ENCODE measurements around the gene CCDC27.
A peak's percentile ranks its signal among the peaks of the same experiment; 100 is the strongest.

Gene CCDC27

DNA sequence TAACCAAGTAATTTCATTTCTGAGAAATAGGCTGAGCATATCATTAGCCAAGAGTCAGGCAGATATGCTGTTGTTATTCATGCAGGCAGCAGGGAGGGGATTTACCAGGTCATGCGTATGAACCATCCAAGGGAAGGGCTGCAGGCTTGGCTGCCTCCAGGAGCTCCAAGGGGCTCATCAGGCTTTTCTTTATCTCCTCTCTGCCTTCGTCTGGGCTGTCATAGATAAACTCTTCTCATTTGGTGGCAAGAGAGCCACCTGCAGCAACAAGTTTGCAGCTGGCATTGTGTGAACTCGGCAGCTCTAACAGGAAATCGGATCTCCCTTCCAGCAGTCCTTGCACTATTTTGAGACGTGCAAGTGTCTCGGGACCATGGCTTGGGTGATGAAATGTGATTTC, 7.5 kb downstream of the CCDC27 start:
- no peak for DNase-seq (ENCODE audit: low read depth)

DNA sequence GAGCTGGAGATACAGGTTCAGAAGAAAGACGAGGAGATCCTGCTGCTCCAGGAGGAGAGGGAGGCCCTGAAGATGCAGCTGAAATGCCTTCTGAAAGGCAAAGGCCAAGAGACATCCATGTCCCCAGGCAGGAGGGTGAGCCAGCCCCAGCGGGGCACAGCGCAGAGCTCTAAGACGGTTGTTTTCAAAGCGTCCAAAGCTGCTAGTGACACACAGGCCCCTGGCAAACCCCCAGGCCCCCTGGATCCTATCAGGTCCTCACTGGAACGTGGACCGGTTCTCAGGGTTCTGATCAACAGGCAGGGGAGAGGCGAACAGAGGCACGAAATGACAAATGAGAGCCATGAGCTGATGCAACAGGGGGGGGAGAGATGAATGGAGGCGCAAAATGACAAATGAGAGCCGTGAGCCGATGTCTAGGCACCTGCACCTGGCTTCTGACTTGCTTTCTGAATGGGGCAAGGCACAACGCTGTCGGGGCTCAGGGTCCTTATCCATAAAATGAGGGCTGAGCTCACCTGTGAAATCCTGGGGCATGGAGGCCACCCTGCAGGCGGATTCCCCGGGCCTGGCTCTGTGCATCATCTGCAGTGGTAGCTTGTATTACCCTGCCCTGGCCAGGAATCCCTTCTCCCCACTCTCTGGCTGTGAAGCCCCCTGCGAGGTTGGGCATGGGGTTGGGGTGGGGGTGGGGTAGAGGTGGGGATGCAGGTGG, 9.2 kb downstream of the CCDC27 start:
- DNase-seq (ENCODE audit: low read depth) = no peak

DNA sequence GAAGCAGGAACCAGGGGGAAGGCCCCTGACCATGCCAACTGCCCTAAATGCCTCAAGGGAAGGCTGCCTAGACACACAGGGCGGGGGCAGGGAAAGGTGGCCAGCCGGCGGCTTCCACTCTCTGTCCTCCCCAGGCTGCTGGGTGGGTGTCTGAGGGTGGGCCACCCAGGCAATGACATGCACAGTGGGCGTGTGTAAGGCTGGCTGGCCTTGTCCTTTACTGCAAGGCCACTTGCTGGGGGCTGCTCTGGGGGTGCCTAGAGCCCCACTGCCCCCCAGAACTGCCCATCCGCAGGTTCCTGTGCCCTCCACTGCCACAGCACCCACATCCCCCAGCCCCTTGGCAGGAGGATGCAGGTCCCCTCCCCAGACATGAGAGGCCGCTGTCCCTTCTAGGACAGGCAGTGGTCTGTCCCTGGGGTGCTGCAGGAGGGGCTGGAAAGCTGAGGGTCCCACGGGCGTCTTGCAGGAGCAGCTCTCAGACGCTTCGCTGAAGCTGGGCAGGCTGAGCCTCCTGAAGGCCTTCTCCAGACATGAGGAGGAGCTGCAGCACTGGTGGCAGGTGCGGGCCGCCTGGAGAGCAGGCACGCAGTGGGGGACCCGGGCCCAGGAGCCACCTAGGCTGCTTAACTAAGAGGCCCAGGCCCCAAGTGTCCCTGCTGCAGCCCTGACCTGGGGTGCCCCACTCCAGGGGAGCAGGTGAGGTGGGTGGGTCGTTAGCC, 10.1 kb downstream of the CCDC27 start:
- no peak for DNase-seq (ENCODE audit: low read depth)

DNA sequence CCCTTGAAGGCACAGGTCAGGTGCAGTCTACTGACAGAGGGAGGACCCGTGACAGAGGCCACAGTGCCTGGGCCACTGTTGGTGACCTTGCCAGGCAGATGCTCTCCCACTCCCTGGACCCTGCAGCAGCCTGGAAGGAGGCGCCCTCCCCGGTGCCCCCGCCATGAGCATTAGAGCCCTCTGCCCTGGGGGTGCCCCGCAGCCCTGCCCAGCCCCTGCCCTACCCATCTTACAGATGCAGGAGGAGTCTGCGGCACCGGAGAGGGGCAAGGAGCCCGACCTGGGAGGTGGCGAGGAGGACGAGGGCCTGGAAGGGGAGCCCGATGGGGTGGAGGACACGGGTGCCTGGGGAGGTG, 10.6 kb downstream of the CCDC27 start:
- DNase-seq (ENCODE audit: low read depth) = no peak

DNA sequence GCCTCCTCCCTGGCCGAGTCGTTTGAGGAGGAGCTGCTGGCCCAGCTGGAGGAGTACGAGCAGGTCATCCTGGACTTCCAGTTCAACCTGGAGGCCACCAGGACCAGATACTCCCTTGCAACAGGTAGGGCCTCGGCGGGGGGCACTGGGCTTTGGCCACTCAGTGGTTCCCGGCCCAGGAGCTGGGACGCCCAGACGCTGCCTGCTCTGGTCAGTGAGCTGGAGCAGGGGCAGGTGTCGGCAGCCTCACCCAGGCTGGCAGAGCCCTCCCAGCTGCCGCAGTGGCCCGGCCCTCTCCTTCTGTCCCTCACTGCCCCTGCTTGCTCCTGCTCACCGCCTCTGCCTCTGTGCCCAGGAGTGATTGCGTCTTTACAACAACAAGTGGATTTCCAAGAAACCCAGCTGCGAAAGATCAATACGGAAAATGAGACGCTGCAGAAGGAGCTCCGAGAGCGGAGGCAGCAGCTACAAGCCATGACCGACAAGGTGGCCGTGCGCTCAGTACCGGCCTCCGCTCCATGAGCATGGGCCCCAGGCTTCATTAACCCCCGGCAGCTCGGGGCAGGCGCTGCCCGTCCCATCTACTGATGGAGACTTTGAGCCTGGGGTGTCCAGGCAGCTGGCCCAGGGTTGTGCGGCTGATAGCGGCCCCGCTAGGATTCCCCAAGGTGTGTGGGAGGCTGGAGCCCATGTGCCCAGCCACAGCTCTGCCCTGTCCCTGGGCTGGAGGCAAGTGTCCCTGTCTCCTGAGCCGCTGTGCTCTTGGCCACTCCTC, 11.3 kb downstream of the CCDC27 start:
- no peak for DNase-seq (ENCODE audit: low read depth)

DNA sequence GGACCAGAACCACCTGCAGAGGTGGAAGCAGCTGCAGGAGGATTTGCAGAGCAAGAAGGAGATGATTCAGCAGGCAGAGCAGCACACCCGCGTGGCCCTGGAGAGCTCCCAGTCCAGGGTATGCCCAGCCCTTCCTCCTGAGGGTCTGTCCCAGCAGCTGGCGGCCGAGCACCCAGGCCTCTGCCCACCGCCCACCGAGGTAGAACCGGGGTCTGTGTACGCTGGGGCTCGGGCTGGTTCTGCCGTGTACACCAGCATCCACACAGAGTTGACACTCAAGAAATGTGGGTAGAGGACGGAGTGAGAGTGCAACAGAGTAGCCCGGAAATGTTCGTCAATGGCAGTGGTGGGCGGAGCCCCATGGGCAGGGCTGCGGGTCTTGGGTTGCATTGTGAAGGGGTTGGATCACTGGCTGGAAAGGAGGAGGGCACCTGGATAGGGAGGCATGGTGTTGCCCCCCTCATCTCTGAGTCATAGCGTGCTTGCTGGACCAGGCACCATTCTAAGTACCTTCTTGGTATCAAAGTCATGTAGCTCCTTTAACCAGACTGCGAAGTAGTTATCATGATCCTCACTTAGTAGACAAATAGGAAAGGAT, 15.2 kb downstream of the CCDC27 start:
- DNase-seq (ENCODE audit: low read depth) = no peak

DNA sequence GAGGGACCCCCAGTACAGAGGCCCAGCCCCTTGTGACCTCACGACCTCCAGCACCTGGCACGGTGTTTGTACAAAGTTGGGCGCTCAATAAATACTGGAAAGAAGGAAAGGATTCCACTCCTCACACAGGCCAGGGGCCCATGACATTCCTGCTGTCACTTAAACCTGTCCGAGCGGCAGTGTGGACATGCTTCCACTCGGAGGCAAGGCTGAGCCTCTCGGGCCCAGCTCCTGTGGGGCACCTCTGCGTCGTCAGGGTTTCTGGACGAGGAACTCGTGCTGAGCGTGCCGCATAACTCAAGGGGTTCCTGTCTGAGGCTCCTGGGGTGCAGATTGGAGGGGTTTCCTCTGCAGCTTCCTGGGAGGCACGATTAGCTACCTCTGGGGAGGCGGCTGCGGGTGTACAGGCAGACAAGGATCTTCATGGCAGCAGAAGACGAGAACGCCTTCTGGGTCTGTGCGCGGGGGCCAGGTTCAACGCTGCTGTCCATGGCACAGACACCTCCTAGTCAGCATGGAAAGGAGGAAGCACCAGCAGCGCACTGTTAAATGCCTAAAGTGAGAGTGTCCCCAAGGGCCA, 16.7 kb downstream of the CCDC27 start:
- DNase-seq (ENCODE audit: low read depth) = no peak

DNA sequence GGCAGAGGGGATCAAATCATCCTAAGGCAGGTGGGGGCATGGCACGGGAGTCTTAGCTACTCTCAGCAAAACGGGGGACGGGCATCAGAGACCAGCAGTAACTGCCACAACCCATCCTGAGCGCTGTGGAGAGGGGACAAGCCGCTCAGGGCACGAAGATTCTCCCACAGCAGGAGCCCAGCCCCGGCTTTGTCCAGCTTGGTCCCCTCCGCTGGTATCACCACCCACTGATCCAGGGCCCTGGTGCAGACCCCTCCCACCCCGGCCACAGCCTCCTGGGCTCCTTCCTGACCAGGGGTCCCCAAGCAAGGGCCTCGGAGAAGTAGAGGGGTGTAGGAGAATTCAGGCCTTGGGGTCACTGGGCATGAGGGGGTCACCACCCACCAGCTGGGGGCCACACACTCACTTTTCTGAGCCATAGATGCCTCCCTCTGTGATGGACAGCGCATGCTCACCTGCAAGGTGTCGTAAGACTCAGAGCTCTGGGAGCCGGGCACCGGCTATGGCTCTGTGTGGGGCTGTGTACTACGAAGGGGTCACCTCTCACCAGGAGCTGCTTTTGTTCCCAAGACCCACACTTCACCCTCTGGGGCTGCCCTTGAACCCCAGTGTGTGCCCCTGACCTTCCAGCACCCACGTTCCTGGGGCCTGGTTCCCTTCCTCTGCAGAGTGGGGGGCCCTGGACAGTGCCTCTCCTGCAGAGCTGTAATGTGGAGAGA, 18.0 kb downstream of the CCDC27 start:
- DNase-seq (ENCODE audit: low read depth) = no peak

DNA sequence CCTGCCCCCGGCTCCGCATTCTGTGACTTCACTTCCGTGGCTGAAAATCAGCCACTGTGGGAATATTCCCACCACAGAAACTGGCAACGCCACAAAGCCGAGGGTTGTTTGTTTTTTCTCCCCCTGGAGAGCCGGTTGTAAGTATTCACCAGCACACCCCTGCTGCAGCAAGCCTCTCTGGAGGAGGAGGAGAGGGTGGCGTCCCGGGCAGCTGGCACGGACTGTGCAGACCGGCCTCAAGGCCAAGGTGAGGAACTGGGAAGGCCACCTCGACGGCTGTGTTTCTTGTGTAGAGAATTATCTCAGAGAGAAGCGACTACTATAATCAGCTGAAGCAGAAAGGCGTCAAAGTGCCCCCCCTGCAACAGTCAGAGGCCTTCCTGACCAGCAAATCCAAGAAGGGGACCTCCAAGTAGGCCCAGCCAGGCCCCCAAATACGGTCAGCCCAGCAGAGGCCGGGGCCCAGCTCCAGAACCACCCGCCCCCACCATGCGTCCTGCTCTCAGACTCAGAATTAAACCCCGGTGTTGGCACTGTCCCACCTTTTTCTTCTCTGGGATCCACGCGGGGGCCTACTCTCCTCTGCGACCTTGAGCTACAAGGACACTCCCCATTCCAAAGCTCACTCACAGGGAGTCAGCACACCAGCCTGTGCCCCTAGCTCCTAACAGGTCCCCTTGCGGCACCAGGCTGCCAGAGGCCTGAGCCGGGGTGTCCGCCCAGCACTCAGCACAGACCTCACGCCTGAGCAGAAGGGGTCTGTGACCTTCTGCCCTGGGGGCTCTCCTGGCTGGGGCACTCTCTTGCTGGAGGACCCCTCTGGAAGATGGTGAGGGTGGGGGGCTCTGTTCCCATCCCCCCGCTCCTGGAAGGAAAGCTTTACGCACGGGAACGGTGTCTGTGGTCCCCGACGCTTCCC, 19.1 kb downstream of the CCDC27 start:
- DNase-seq (ENCODE audit: low read depth) = no peak

DNA sequence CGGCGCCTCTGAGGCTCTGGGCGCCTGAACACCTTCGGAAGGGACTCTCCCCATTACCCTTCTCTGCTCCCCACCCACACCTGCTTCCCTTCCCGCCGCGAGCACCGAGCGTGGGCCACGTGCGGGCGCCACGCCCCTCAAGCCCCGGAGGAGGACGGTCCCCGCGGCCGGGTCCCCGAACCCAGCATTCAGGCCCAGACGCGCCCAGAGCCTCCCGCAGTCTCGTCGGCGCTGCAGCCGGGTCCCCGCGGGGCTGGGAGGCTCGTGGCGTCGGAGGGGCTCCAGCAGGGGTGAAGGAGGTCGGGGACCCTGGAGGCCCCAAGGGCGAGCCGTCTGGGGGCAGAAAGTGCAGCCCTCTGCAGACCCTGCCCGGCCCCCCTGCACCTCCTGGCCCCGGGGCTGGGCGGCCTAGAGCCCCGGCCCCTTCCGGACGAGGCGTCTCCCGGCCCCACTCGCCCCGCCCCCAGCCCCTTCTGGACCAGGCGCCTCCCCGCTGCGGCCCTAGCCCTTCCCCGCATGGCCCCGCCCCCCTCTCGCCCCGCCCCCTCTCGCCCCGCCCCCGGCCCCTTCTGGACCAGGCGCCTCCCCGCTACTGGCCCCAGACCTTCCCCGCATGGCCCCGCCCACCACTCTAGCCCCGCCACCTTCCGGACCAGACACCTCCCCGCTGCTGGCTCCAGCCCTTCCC, 19.9 kb downstream of the CCDC27 start:
- DNase-seq (ENCODE audit: low read depth) = peak; percentile 78

DNA sequence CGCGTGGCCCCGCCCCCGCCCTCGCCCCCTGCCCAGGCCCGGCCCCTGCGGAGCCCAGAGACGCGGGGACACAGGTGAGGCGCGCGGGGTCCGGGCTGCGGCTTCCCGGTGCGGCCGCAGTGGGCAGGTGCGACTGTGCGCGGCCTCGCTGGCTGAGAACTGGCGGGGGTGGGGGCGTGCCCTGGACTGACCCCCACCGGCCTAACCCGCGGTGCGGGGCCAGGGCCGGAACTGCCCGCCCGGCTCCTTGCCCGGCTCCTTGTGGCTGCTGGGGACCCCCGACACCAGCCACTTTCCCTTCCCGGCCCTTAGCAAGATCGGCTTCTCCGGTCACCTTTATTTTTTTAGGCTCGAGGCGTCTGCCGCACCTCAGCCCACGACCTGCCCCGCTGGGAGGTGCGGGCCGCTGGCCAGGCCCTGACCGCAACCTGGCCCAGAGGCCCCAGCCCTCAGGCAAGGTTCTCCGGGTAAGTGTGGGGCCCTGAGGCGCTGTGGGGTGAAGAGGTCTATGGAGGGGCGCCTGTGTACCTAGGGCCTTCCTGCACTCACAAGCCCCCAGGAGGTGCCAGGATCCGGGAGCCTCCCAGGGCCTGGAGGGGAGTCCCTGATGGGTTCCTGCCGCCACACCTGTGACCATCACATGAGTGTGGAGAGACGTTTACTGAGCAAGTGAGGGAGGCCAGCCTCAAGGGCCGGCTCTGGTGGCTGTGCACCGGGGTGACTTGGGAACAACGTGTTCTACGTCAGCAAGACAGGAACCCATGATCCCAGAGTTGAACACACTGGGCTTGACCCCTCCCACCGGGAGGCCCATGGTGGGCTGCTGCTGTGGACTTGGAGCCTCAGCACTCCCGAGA, 20.7 kb downstream of the CCDC27 start, which contains the start of gene SMIM1:
Gene SMIM1 (plus strand): TSS at position 35 of the 857 bp plus-strand sequence. CDS start 2,625 bp downstream, outside the sequence.
- no peak for DNase-seq (ENCODE audit: low read depth)

DNA sequence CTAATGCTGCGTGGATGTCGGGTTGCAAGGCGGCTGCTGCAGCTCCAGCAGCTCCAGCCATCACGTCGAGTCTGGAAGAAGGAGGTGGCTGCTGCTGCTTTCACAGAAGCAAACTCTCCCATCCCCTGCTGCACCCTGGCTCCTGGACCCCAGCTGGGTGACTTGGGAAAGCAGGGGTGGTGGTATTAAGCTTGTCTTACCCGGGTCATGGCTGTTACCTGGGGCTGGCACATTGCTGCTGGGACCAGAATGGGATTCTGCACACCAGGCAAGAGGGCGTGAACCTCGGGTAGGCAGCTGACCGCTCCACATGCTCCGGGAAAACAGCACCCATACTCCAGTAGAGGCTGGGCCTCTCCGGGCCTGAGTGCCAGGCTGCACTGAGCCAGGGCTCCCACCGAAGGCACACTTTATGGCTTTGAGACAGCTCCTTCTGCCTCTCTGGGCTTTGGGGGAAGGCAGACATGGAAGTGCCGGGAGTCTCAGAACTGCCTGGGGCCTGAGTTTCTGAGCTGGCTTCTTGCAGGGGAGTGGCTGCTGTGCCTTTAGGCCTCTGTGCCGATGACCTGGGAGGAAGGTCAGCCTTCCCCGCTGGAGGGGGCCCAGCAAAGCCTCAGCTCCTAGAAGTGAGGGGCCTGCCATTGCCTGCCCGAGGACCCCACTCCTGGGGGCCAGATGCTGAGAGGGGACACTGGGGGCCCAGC, 21.5 kb downstream of the CCDC27 start:
- no peak for DNase-seq (ENCODE audit: low read depth)

DNA sequence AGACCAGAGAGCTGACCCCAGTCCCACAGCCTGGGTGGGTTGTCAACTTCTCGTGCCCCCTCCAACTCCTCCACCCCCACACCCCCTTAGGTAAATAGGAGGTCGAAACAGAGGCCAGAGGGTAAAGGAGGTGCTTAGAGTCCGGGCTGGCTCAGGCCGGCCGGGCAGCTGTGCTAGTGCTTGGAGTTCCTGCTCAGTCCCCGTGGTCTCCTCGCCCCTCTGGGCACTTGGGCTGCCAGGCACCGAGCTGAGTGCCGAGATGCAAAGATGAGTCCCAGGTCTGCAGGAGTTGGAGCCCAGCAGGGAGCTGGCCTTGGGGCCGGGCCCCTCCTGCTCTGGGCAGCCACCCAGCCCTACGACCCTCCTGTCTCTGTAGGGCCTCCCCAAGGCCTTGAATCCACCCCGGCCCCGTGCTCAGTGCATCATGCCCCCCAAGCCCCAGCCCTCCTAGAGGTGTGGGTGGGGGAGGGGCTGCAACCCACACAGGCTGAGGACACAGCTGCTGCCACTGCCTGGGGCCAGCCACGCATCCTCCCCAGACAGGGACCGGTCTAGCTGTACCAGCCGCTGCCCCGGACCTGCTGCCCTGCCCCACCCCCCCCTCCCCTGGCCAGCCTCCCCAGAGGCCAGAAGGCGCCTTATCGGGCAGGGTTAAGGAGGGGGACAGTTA, 22.2 kb downstream of the CCDC27 start:
- no peak for DNase-seq (ENCODE audit: low read depth)

DNA sequence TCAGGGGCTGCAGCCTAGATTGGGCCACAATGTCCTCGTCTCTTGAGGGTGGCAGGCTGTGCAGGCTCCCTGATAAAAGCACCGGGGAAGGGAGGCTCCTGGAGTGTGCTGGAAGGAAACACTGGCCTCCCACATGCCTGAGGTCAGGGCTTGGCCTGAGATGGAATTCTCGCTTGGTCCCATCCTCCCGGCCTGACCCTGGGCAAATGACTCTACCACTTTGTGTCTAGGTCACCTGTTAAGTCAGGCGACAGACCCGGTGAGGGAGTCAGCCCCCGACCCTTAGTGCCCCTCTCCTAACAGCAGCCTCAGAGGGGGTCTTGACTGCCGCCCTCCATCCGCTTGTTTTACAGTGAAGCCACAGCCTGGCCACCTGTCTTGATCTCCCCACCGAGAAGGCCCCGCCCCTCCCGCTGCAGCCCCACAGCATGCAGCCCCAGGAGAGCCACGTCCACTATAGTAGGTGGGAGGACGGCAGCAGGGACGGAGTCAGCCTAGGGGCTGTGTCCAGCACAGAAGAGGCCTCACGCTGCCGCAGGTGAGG, 22.8 kb downstream of the CCDC27 start:
- DNase-seq (ENCODE audit: low read depth) = no peak

DNA sequence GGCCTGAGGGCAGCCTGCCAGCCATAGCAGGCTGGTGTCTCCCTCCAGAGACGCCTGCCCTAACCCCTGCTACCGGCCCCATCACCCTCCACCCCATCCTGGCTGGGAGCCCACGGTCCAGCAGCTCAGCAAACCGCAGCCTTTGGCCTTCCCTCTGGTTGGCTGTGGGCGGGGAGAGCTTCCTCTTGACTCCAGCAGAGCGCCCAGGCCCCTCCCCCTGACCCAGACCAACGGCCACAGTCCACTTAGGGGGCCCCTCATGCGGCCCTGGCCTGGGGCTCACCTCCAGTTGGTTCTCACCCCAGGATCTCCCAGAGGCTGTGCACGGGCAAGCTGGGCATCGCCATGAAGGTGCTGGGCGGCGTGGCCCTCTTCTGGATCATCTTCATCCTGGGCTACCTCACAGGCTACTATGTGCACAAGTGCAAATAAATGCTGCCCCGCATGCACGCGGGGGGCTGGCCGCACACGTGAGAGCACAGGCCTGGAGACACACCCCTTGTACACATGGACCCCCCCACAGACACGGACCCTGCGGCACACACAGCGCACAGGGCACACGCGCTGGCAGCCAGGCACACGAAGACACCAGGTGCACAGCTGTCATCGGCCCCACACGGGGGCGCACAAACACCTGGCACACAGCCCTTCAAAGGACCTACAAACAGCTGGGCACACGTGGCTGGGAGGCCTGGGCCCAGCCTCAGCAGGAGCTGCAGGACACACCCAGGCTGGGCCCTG, 23.4 kb downstream of the CCDC27 start:
- DNase-seq (ENCODE audit: low read depth) = peak; percentile 26

DNA sequence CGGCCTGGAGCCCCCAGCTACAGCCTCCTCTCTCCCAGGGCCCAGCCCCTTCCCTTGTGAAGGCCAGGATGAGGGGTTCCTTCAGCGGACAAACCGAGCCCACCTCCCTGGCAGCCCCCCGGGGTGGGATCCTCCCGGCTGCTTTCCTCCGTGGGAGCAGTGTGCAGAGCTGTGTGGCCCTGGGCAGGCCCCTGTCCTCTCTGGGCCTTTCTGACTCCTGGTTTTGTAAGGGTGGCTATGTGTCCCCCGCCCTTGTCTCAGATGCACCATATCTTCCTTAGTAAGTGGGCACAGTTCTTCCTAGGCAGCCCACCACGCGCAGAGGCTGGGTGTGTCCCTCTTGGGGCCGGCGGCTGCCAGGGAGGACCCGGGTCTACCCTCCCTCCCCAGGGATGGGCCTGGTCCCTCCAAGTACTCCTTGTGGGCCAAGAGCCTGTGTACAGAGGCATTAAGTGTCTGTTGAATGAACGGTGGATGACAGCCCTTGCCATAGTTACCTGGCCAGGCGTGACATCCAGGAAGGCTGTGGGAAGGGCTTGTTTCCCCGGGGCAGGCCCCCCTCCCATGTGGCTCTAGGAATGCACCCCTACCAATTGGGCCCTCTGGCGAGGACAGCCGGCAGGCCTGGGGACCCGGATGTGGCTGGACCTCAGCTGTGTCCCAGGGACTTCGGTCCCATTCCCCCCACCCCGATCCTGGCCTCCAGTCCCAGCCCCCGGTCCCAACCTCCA, 24.1 kb downstream of the CCDC27 start:
- DNase-seq (ENCODE audit: low read depth) = no peak
